ENCODE results near the gene RBM27. TPM values are rescaled to one million over a fixed set of nuclear protein-coding genes. Genes with fewer than 3 reads are reported as not detected.
"Not testable (repeated sequence)": the region's sequence is repeated elsewhere in the genome, so short reads cannot be mapped to it uniquely, and the experiment has no call there.

Gene RBM27
- total RNA-seq, 4 donors from 2014 or later: 18.4 to 24.1 (median 20.6) TPM

DNA sequence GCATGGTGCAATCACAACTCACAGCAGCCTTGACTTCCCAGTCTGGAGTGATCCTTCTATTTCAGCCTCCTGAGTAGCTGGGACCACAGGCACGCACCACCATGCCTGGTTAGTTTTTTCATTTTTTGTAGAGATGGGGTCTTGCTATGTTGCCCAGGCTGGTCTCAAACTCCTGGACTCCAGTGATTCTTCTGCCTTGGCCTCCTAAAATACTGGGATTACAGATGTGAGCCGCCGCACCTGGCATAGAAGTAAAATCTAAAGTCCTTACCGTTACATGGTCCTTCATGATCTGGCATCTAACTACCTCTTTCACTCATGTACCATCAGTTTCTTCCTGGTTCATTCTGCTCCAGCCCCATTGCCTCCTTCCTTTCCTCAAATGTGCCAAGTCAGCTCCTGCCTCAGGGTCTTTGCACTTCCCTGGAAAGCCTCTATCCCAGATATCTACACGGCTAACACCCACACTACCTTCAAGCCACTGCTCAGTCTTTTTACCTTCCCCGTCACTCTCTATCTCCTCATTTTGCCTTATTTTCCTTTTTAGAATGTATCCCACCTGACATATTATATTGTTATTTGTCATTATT is 6.9 kb upstream of the RBM27 start:
- intact Hi-C loops (cut with DNase I): no loop called here
- Histone ChIP-seq H3K36me3 (no peaks in the 10 kb centered on the region), H3K9me3 (no peaks in the 10 kb centered on the region), H3K4me3 (no peak overlapping the region), H3K27ac (replicated peaks in 1 of 4) (no peak overlapping the region), H3K27me3 (no peaks in the 10 kb centered on the region), H3K4me1 (no peaks in the 10 kb centered on the region)
- TF ChIP-seq POLR2AphosphoS5 (IDR thresholded peaks at IDR 0.05) (no peak), POLR2A (IDR thresholded peaks at IDR 0.05; ENCODE audit: low read depth) (no peak), EP300 (IDR thresholded peaks at IDR 0.05) (no peak)
- TF ChIP-seq, protein P1, sequence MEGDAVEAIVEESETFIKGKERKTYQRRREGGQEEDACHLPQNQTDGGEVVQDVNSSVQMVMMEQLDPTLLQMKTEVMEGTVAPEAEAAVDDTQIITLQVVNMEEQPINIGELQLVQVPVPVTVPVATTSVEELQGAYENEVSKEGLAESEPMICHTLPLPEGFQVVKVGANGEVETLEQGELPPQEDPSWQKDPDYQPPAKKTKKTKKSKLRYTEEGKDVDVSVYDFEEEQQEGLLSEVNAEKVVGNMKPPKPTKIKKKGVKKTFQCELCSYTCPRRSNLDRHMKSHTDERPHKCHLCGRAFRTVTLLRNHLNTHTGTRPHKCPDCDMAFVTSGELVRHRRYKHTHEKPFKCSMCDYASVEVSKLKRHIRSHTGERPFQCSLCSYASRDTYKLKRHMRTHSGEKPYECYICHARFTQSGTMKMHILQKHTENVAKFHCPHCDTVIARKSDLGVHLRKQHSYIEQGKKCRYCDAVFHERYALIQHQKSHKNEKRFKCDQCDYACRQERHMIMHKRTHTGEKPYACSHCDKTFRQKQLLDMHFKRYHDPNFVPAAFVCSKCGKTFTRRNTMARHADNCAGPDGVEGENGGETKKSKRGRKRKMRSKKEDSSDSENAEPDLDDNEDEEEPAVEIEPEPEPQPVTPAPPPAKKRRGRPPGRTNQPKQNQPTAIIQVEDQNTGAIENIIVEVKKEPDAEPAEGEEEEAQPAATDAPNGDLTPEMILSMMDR (IDR thresholded peaks at IDR 0.05): no peak
- no peak for DNase-seq (ENCODE audit: extremely low spot score)
- WGBS: 88% methylated on average over 6 of the region's 6 CpGs

DNA sequence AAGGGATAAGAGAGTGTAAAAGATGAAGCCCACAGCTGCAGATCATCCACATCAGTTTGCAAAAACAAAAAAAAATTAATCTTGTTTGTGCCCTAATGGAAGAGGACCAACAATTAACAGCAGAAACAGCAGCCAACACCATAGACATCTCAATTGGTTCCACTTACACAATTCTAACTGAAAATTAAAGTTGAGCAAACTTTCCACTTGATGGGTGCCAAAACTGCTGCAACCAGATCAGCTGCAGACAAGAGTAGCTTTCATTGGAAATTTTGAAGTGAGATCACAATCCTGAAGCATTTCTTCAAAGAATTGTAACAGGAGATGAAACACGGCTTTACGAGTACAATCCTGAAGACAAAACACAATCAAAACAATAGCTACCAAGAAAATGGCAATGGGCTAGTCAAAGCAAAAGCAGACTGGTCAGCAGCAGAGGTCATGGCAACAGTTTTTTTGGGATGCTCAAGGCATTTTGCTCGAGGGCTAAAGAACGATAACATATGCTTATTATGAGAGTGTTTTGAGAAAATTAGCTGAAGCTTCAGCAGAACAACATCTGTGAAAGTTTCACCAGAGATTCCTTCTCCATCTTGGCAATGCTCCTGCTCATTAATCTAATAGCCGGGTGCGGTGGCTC is 4.1 kb upstream of the RBM27 start:
- WGBS: 70% methylated on average over 6 of the region's 6 CpGs
- Histone ChIP-seq H3K36me3 (no peaks in the 10 kb centered on the region), H3K27me3 (no peaks in the 10 kb centered on the region), H3K4me1 (peaks cover 2 to 13% (median 10%) of the 10 kb centered on the region in 4 donors), H3K4me3 (peak overlapping the region in 1 of 4 donors; percentile 24), H3K27ac (replicated peaks in 1 of 4) (peak overlapping the region in 1 of 4 donors; percentile 27), H3K9me3 (no peaks in the 10 kb centered on the region)
- TF ChIP-seq, protein P1 (IDR thresholded peaks at IDR 0.05): no peak
- TF ChIP-seq POLR2A (IDR thresholded peaks at IDR 0.05; ENCODE audit: low read depth) (no peak), EP300 (IDR thresholded peaks at IDR 0.05) (no peak), POLR2AphosphoS5 (IDR thresholded peaks at IDR 0.05) (no peak)
- DNase-seq (ENCODE audit: extremely low spot score): no peak
- intact Hi-C loops (cut with DNase I): no loop called here

DNA sequence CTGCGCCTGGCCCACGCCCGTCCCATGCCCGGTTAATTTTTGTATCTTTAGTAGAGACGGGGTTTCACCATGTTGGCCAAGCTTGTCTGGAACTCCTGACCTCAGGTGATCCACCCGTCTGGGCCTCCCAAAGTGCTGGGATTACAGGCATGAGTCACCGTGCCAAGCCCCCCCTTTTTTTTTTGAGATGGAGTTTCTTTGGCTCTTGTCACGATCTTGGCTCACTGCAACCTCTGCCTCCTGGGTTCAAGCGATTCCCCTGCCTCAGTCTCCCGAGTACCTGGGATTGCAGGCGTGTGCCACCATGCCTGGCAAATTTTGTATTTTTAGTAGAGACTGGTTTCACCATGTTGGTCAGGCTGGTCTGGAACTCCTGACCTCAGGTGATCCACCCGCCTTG is 1.6 kb upstream of the RBM27 start:
- intact Hi-C loops (cut with DNase I): not testable (repeated sequence)

DNA sequence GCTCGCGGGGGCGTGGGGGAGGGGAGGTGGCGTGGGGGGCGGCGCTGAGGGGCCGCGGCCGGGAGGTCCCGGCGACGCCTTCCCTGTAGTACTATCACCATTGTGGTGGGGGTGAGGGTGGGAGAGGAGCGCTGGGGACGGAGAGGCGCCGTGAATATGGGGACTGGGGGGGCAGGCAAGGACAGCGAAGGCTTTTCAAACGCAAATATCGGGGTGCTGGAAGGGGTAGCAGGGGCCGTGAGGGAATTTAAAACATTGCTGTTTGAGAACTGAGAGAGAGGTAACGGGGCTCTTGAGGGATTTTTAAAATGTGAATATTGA is 427 bp downstream of the RBM27 start:
- peaks cover 19 to 53% (median 47%) of the 10 kb centered on the region in 4 donors for H3K4me1 ChIP-seq
- intact Hi-C loops (cut with DNase I): loop anchor here (2.0 kb wide), 1 partner anchor 21 kb away; the partner anchor contains the start of gene LARS1
- H3K27ac ChIP-seq (replicated peaks in 1 of 4): peak overlapping the region; percentile 81 to 90 (median 89)
- 1% methylated on average over 15 of the region's 21 CpGs for WGBS
- H3K27me3 ChIP-seq: no peaks in the 10 kb centered on the region
- no peak for DNase-seq (ENCODE audit: extremely low spot score)
- TF ChIP-seq POLR2A (IDR thresholded peaks at IDR 0.05; ENCODE audit: low read depth): no peak
- TF ChIP-seq, protein P1 (IDR thresholded peaks at IDR 0.05): no peak
- no peak for TF ChIP-seq EP300 (IDR thresholded peaks at IDR 0.05)
- TF ChIP-seq POLR2AphosphoS5 (IDR thresholded peaks at IDR 0.05): no peak
- H3K9me3 ChIP-seq: no peaks in the 10 kb centered on the region
- H3K4me3 ChIP-seq: peak overlapping the region; percentile 83 to 99 (median 94)
- no peaks in the 10 kb centered on the region for H3K36me3 ChIP-seq

More for the DNA sequence above, 1.6 kb upstream of the RBM27 start:
- not testable (repeated sequence) for H3K27ac ChIP-seq (replicated peaks in 1 of 4); H3K4me3 ChIP-seq; DNase-seq (ENCODE audit: extremely low spot score); H3K9me3 ChIP-seq; H3K36me3 ChIP-seq; H3K27me3 ChIP-seq
- H3K4me1 ChIP-seq: peaks cover 14 to 38% (median 33%) of the 10 kb centered on the region in 4 donors
- WGBS: 89% methylated on average over 12 of the region's 12 CpGs

DNA sequence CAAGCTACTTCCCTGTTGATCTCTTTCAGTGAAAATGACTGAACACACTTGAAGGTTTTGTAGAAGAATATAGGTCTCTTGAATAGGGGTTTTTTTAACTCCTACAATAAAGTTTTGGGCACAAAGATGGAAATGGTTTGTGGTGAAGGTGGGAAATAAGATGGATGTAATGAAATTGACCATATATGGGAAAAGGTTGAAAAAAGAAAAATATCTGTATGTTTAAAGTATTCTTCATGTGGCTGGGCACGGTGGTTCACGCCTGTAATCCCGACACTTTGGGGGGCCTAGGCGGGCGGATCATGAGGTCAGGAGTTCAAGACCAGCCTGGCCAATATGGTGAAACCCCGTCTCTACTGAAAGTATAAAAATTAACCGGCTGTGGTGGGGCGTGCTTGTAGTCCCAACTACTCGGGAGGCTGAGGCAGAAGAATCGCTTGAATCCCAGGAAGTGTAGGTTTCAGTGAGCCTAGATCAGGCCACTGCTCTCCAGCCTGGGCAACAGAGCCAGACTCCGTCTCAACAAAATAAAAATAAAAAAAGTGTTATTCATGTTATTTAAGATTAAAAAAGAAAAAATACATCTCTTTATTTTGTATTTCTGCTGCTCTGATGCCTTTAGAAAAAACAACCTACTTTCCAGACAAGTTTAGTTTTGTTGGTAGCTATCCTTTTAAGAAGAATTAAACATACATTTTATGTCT is 2.2 kb downstream of the RBM27 start:
- Histone ChIP-seq H3K27me3 (no peaks in the 10 kb centered on the region), H3K36me3 (no peaks in the 10 kb centered on the region), H3K27ac (replicated peaks in 1 of 4) (no peak overlapping the region), H3K9me3 (no peaks in the 10 kb centered on the region), H3K4me3 (peak overlapping the region in 1 of 4 donors; percentile 93), H3K4me1 (peaks cover 26 to 66% (median 61%) of the 10 kb centered on the region in 4 donors)
- TF ChIP-seq EP300 (IDR thresholded peaks at IDR 0.05) (no peak), POLR2AphosphoS5 (IDR thresholded peaks at IDR 0.05) (no peak), POLR2A (IDR thresholded peaks at IDR 0.05; ENCODE audit: low read depth) (no peak)
- TF ChIP-seq, protein P1 (IDR thresholded peaks at IDR 0.05): no peak
- 87% methylated on average over 11 of the region's 11 CpGs for WGBS
- intact Hi-C loops (cut with DNase I): loop anchor here (2.0 kb wide), 1 partner anchor 23 kb away; the partner anchor contains the start of gene LARS1
- no peak for DNase-seq (ENCODE audit: extremely low spot score)

Measured in esophagus muscularis mucosa (tissue), 4 donors.